ENCODE results near the gene MAN1A1.

Gene MAN1A1

DNA sequence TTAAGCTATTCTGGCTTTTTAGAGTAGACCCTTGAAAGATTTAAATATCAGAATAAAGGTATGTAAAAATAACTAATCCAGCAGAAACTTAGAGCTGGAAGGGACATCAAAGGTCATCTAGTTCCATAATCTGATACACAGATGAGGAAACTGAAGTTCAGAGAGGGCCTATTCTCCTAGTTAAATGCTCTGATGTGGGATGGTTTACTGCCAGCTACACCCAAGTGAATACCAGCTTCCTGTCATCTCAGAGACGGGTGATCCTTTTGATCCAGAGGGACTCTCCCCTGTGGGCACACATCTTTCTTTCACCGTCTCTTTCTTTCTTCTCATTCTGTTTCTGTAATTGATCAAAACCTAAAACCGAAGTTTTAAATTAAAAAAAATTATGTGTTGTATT is 94.1 kb downstream of the MAN1A1 start:
- TF ChIP-seq, protein P1, sequence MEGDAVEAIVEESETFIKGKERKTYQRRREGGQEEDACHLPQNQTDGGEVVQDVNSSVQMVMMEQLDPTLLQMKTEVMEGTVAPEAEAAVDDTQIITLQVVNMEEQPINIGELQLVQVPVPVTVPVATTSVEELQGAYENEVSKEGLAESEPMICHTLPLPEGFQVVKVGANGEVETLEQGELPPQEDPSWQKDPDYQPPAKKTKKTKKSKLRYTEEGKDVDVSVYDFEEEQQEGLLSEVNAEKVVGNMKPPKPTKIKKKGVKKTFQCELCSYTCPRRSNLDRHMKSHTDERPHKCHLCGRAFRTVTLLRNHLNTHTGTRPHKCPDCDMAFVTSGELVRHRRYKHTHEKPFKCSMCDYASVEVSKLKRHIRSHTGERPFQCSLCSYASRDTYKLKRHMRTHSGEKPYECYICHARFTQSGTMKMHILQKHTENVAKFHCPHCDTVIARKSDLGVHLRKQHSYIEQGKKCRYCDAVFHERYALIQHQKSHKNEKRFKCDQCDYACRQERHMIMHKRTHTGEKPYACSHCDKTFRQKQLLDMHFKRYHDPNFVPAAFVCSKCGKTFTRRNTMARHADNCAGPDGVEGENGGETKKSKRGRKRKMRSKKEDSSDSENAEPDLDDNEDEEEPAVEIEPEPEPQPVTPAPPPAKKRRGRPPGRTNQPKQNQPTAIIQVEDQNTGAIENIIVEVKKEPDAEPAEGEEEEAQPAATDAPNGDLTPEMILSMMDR (conservative IDR thresholded peaks at IDR 0.05) = no peak
- no peak overlapping the region for H3K27ac ChIP-seq

DNA sequence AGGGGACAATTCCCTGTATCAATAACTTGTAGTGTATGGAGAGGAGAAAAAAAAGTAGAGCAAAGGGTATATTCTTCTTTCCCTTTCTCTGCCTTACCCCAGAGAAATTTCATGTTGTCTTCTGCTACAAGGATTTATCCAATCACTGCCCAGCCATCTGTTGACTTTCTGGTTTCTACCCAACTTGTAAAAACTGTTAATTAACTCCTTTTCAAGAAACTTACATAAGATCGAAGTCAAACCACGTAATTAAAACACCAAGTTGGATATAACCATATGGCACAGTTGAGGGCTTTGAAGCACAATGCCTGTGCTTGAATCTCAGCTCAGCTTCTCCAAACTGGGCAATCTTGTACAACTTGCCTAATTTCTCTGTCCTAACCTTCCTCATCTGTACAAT is 99.5 kb downstream of the MAN1A1 start:
- TF ChIP-seq, protein P1 (conservative IDR thresholded peaks at IDR 0.05) = no peak

DNA sequence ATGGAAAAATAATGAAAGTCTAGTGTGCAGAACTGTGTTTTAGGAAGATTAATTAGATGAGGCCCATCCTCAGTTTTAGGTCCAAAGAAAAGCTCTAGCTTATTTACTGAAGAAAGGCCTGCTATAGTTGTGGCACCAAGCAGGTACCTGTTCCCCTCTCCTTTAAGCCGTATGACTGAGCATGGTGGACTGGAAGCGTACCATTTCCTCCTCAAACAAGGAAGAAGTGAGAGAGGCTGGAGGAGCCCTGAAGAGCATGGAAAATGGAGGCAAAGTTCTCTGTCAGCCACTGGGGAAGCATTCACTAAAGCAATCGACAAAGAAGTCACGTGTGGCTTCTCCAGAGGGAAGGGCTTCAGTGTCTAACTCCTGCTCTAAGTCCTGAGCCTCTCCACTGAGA is 100.2 kb downstream of the MAN1A1 start:
- TF ChIP-seq, protein P1 (conservative IDR thresholded peaks at IDR 0.05) = no peak
- H3K27ac ChIP-seq = no peak overlapping the region

More for the DNA sequence above, 99.5 kb downstream of the MAN1A1 start:
- H3K27ac ChIP-seq = no peak overlapping the region

DNA sequence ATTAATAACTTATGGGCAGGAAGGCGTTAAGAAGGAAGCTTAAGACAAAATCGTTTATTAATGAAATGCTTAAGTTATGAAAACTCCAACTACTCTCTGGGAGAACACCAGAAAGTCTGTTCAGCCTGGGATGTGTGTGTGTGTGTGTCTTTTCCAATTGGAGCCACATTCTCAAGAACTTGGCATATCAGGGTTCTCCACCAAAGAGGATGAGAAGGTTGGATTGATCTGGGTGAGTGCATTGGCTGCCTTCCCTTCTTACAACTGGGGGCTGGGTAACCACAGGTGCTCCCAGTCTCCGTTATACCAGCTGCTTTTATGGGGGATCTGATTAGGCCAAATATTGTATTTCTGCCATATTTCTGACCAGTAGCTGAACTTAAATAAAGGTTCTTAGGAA is 102.1 kb downstream of the MAN1A1 start:
- TF ChIP-seq, protein P1 (conservative IDR thresholded peaks at IDR 0.05) = no peak

DNA sequence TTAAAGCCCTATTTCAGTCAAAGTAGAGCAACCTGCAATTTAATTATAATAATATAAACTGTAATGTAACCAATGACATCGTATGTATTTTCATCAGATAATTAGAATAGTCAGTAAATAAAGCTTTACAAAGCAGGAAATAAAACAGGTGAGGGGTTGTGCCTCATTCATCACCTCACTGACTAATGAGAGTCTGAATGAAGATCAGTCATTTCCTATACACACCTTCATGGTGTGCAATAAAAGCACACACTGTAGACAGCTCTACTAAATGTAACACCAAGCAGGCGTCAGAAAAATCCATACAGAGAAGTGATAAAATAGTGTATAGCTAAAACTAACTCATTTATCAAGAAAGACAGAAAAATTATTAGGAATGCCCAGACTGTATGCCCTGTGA is 105.9 kb downstream of the MAN1A1 start:
- TF ChIP-seq, protein P1 (conservative IDR thresholded peaks at IDR 0.05) = no peak
- no peak overlapping the region for H3K27ac ChIP-seq

More for the DNA sequence above, 102.1 kb downstream of the MAN1A1 start:
- H3K27ac ChIP-seq = no peak overlapping the region

DNA sequence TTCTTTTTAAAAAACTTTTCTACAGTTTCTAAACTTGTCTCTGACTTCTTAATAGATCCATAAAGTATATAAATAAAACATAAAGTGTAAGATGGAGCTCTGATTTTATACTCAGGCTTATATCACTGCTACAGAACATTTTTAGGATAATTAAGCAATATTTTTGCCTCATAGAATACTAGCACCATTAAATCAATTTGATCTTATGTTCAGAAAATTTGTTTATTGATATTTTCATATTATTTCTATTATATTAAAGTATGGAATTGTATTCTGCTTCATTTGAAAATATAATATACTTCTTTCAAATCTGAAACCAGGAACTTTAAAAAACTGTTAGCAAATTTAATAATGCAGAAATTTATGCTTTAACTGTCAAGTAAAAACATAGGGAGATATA is 106.5 kb downstream of the MAN1A1 start:
- no peak overlapping the region for H3K27ac ChIP-seq
- TF ChIP-seq, protein P1 (conservative IDR thresholded peaks at IDR 0.05) = no peak

DNA sequence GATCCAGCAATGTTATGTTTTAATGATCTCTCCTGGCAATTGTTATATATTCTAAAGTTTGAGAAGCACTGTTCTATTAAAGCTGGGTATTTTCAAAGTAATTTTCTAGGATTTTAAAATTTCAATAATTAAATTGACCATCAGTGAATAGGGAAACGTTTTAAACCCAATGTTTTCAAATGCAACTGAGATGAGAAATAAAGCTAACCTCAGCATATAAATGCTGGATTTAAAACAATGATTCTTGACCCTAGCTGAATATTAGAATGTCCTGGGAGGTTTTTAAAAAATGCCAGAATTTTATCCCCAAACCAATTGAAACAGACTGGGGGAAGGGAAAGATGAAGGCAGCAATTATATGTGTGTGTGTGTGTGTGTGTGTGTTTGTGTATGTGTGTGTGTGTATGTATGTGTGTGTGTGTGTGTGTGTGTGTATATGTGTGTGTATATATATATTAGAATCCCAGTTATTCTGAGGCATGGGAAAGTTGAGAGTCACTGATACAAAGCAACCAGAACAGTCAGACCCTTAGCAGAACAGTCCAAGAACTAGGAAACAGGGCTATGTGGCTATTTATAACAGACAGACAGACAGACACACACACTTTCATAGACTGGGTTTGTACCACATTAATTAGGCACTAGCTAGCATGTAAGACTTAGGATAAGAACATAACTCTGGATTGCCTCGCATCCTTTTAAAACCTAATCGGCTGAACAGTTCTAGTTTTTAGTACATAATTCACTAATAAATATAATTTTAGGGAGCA is 107.8 kb downstream of the MAN1A1 start:
- H3K27ac ChIP-seq = no peak overlapping the region
- TF ChIP-seq, protein P1 (conservative IDR thresholded peaks at IDR 0.05) = no peak
